Osteocyte (in vitro differentiated cells): Measurements from ENCODE around the gene GPR39. TPM values are rescaled to one million over a fixed set of nuclear protein-coding genes. Genes with fewer than 3 reads are reported as not detected.

Experiments used
- DNase-seq: peaks from one replicate; pipeline ENCODE4 v3.0.0; 2021; ENCODE audit warnings: mixed read lengths; ENCODE audit not compliant: unreplicated experiment; ENCODE audit errors: extremely low spot score
- H3K27ac Mint-ChIP-seq: one replicate; pipeline ENCODE4 v1.8.0; 2021; ENCODE audit warnings: mild to moderate bottlenecking, mixed read lengths; ENCODE audit not compliant: unreplicated experiment
- H3K27me3 Mint-ChIP-seq: one replicate; pipeline ENCODE4 v1.8.0; 2021; ENCODE audit warnings: mixed read lengths; ENCODE audit not compliant: unreplicated experiment
- H3K36me3 Mint-ChIP-seq: one replicate; pipeline ENCODE4 v1.8.0; 2021; ENCODE audit warnings: mixed read lengths; ENCODE audit not compliant: unreplicated experiment
- H3K4me1 Mint-ChIP-seq: one replicate; pipeline ENCODE4 v1.8.0; 2021; ENCODE audit warnings: mixed read lengths; ENCODE audit not compliant: unreplicated experiment
- H3K4me3 Mint-ChIP-seq: one replicate; pipeline ENCODE4 v1.8.0; 2021; ENCODE audit warnings: mild to moderate bottlenecking, moderate library complexity, mixed read lengths; ENCODE audit not compliant: unreplicated experiment
- H3K9me3 Mint-ChIP-seq: one replicate; pipeline ENCODE4 v1.8.0; 2021; ENCODE audit warnings: mixed read lengths; ENCODE audit not compliant: unreplicated experiment
- CTCF ChIP-seq: fragments of 200-600 bp; sonication (generic); IDR thresholded peaks from 2 replicates; pipeline ENCODE4 v1.5.0; 2021; ENCODE audit warnings: antibody characterized with exemption, mild to moderate bottlenecking, moderate library complexity
- total RNA-seq: library from RNA; stranded (reverse); gene quantifications from 2 replicates; pipeline ENCODE4 v1.2.1, GENCODE V29; 2021

The GPR39 gene
- total RNA-seq, 1 donor from 2014 or later: 0.21 TPM

DNA sequence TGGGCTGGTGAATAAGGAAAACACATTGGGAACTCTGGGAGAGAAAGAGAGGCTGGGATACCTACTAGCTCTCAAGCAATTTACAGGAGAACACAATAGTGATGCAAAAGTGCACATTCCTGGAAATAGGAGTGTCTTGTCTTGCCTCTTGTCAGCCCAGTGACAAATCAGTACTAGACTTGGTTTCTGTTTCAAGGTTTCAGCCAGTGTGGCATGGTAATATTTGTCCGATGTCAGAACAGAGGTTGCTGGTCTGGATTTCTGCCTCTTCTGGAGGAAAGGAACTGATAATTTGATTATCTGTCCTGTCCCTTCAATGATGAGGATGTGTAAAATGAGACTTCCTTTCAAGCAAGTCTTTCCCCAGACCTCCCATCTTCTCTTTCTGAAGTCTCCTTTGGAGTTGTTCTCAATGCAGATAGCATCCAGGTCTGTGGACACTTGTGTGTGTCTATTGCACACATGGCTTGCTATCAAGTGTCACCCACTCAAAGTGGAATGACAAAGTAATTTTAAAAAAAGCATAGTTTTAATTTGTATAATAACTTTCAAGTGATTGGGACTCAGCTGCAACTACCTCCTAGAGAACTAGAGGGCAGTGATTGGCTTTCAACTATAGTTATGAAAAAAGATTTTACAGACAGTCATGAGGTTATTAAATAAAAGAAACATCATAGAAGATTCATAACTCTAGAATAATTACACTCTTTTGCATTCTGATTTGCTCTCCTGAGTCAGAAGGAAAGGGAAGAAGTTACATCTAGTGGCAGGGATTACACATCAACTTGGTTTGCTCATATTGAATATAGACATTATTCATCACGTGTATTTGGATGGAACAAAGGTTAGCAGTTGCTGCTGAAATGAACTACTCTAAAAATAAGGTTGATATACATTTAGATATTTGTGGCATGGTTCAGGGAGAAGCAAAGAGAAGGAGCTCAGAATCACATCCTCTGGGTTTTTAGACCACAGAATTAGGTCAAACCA is 4.5 kb downstream of the GPR39 start:
- H3K27ac Mint-ChIP-seq: no peak overlapping the region
- no peak overlapping the region for H3K4me3 Mint-ChIP-seq
- H3K36me3 Mint-ChIP-seq: no peaks in the 10 kb centered on the region
- DNase-seq: no peak
- H3K27me3 Mint-ChIP-seq: peaks cover 53% of the 10 kb centered on the region
- peak; percentile 24 for TF ChIP-seq CTCF
- peaks cover 13% of the 10 kb centered on the region for H3K4me1 Mint-ChIP-seq
- H3K9me3 Mint-ChIP-seq: no peaks in the 10 kb centered on the region

GRCh38 chr2:132422736-132423135 is 6.1 kb downstream of the GPR39 start:
- DNase-seq: no peak
- no peaks in the 10 kb centered on the region for H3K9me3 Mint-ChIP-seq
- no peak for TF ChIP-seq CTCF
- H3K4me1 Mint-ChIP-seq: peaks cover 8% of the 10 kb centered on the region
- H3K4me3 Mint-ChIP-seq: no peak overlapping the region
- H3K27me3 Mint-ChIP-seq: peaks cover 45% of the 10 kb centered on the region
- no peaks in the 10 kb centered on the region for H3K36me3 Mint-ChIP-seq
- H3K27ac Mint-ChIP-seq: no peak overlapping the region

GRCh38 chr2:132424526-132425121 is 8.0 kb downstream of the GPR39 start:
- Mint-ChIP-seq H3K27ac (no peak overlapping the region), H3K36me3 (no peaks in the 10 kb centered on the region), H3K4me3 (no peak overlapping the region), H3K9me3 (no peaks in the 10 kb centered on the region), H3K4me1 (peaks cover 8% of the 10 kb centered on the region), H3K27me3 (peaks cover 42% of the 10 kb centered on the region)
- no peak for DNase-seq
- TF ChIP-seq CTCF: no peak

DNA sequence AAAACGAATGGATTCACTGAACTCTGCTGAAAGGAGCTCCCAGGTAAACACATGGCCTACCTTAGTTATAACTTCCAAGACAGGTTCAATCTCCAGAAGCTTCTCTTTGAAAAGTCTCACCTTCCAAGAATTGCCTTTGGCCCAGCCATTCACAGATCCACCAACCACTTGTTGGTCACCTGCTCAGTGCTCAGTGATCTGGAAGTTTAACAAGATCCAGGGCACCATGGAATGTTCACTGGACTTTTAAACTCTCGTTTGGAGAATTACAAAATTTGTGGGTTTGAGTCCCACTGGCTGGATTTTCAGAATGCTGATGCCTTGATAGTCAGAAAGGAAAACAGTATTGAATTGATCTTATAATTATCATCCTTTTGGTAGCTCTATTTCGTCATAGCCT is 9.4 kb downstream of the GPR39 start:
- DNase-seq: no peak
- Mint-ChIP-seq H3K36me3 (no peaks in the 10 kb centered on the region), H3K9me3 (no peaks in the 10 kb centered on the region), H3K27me3 (peaks cover 35% of the 10 kb centered on the region), H3K4me3 (no peak overlapping the region), H3K4me1 (peaks cover 8% of the 10 kb centered on the region), H3K27ac (no peak overlapping the region)
- TF ChIP-seq CTCF: no peak

DNA sequence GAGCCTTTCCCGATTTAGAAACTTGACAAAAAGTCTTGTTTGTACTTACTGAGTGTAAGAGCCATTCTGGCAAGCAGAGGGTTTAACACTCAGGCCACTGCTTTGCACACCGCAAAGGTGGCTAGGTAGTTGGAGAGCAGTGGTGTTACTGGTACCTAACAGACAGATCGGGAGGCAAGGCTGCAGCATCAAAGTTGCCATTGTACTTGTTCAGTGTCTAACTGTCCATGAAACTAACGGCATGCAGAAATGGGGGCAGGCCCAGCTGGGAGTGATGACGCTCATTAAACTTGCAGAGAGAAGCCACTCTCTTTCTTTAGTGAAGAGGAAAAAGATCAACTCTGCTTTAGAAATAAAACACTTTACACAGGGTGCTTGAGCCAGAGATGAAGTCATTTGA is 10.1 kb downstream of the GPR39 start:
- Mint-ChIP-seq H3K9me3 (no peaks in the 10 kb centered on the region), H3K36me3 (no peaks in the 10 kb centered on the region), H3K4me1 (peaks cover 8% of the 10 kb centered on the region), H3K27me3 (peaks cover 31% of the 10 kb centered on the region), H3K27ac (no peak overlapping the region), H3K4me3 (no peak overlapping the region)
- TF ChIP-seq CTCF: no peak
- DNase-seq: no peak
